Upper lobe of left lung (tissue), 4 donors: ENCODE results near the gene HOXD10.

ENCODE experiments used
- EP300 ChIP-seq, 4 donors: sonication (generic); formaldehyde crosslinking; IDR thresholded peaks; one replicate each; pipeline ENCODE4 v1.5.1; 2017; ENCODE audit warnings: antibody characterized with exemption in 4 of 4, control low read depth in 2 of 4
- POLR2A ChIP-seq, 4 donors: fragments of 450-650 bp; IDR thresholded peaks; one replicate each; pipeline ENCODE4 v1.5.1; 2016 to 2017; ENCODE audit warnings: antibody characterized with exemption in 4 of 4, mild to moderate bottlenecking in 2 of 4
- POLR2AphosphoS5 ChIP-seq, 2 donors: sonication (generic); formaldehyde crosslinking; IDR thresholded peaks; one replicate each; pipeline ENCODE4 v1.5.1; 2017; ENCODE audit warnings: antibody characterized with exemption in 2 of 2
- TF ChIP-seq, protein P1 (sequence below), 6 experiments: fragments of 450-650 bp in 4 of 6; fragments of 200-600 bp in 2 of 6; sonication (generic) in 2 of 6; IDR thresholded peaks; one replicate each; pipeline ENCODE4 v1.5.1; 2016 to 2019; ENCODE audit warnings: antibody characterized with exemption in 6 of 6

DNA sequence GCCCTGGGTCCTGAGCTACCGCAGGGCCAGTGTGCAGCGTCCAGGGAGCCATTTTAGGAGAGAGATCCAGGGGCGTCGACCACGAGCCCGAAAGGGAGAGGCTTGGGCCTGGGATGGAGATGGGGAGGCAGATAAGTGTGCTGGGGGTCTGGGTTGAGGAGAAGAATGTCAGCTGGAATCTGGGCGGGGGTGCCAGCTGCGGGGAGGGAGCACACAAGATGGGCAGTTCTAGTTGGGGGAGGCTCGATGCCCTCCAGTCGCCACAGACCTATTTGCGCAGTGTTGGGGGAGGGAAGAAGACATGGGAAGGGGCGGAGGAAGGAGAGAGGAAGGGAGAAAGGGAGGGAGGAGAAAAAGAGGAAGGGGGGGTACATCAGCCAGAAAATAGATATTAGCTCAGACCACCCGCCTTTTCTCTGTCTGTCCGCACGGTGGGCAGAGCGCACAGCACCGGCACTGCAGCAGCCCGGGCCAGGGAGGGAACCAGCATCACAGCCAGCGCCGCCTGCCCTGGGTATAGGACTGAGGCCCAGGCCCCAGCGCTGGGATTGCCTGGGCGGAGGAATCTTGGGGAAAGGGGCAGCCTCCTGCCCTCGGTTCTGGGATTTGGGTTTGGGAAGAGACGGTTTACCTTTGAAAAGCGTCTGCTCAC is 11.4 kb upstream of the HOXD10 start:
- TF ChIP-seq EP300 (IDR thresholded peaks at IDR 0.05) (no peak), POLR2A (IDR thresholded peaks at IDR 0.05) (no peak), POLR2AphosphoS5 (IDR thresholded peaks at IDR 0.05) (no peak)
- TF ChIP-seq, protein P1, sequence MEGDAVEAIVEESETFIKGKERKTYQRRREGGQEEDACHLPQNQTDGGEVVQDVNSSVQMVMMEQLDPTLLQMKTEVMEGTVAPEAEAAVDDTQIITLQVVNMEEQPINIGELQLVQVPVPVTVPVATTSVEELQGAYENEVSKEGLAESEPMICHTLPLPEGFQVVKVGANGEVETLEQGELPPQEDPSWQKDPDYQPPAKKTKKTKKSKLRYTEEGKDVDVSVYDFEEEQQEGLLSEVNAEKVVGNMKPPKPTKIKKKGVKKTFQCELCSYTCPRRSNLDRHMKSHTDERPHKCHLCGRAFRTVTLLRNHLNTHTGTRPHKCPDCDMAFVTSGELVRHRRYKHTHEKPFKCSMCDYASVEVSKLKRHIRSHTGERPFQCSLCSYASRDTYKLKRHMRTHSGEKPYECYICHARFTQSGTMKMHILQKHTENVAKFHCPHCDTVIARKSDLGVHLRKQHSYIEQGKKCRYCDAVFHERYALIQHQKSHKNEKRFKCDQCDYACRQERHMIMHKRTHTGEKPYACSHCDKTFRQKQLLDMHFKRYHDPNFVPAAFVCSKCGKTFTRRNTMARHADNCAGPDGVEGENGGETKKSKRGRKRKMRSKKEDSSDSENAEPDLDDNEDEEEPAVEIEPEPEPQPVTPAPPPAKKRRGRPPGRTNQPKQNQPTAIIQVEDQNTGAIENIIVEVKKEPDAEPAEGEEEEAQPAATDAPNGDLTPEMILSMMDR (IDR thresholded peaks at IDR 0.05) = no peak
